HG03280 (cell line): ENCODE data around the gene IQCF5.
"Not testable (repeated sequence)": the region's sequence is repeated elsewhere in the genome, so short reads cannot be mapped to it uniquely, and the experiment has no call there.

Experiments
- ATAC-seq: cut with Tn5 transposase; IDR thresholded peaks from one replicate; pipeline ENCODE4 v1.9.1; 2021; ENCODE audit warnings: mild to moderate bottlenecking, moderate library complexity; ENCODE audit not compliant: unreplicated experiment

IQCF5 gene

DNA sequence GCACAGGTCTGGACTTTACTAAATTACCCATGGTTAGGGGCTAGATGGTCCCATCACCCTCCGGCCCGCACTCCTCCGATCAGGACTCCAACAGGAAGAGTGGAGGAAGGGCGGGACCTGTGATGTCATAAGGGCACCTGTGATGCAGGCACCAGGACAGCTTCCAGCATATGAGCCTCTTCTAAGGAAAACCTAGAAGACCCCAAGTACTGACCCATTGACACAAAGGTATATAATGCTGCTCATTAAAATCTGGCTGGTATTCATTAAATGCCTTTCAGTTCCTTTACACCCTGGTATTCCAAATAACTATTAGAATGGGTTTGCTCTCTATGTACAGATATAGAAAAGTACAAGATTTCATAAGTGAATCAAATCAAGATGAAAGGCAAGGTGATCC lies at the start of gene IQCF5:
Gene IQCF5, minus strand, starts transcription at position 101 of the 400 bp plus-strand sequence. Its CDS starts 70 bp downstream, at position 31.
- no peak for ATAC-seq

DNA sequence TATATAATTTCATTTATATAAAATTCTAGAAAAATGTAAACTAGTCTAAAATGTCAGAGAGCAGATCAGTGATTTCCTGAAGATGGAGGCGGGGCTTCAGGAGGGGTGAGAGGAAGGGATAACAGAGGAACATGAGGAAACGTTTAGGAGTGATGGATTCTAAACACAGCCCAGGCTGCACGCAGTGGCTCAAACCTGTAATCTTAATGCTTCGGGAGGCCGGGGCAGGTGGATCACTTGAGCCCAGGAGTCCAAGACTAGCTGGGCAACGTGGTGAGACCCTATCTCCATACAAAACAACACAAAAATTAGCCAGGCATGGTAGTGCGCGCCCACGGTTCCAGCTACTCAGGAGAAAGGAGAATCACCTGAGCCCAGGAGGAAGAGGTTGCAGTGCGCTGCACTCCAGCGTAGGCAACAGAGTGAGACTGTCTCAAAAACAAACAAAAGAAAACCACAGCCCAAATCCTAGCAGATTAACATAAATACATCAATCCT lies 45.7 kb upstream of the IQCF5 start:
- no peak for ATAC-seq

DNA sequence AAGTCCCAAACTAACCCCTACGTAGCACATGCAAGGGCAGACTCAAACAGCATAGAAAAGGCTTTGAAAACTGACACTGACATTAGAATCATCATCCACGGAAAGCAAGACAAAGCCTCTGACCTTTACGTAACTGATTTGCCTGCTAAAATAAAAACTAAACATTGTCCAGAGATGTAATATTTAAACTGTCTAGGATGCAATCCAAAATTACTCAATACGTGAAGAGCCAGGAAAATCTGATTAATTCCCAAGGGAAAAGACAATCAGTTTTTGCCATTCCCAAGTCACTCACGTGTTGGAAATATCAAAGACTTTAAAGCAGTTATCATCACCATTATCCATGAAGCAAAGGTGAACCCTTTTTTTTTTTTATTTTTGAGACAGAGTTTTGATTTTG lies 41.0 kb upstream of the IQCF5 start:
- no peak for ATAC-seq

DNA sequence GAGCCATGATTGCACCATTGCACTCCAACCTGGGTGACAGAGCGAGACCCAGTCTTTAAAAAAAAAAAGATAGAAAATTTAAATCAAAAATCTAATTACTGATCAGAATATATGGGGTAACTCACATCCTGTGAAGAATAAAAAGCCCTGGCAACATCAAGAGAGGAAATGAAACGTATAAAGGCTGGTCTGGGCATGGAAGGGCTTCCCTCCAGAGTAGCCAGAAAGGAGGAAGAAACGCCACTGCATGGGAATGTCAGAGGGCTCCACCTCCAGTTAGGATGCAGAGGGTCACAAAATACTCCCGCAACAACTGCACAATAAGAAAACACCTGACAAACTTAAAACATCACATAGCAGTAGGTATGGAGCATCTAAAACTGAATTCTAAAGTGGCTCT lies 32.6 kb upstream of the IQCF5 start:
- no peak for ATAC-seq

DNA sequence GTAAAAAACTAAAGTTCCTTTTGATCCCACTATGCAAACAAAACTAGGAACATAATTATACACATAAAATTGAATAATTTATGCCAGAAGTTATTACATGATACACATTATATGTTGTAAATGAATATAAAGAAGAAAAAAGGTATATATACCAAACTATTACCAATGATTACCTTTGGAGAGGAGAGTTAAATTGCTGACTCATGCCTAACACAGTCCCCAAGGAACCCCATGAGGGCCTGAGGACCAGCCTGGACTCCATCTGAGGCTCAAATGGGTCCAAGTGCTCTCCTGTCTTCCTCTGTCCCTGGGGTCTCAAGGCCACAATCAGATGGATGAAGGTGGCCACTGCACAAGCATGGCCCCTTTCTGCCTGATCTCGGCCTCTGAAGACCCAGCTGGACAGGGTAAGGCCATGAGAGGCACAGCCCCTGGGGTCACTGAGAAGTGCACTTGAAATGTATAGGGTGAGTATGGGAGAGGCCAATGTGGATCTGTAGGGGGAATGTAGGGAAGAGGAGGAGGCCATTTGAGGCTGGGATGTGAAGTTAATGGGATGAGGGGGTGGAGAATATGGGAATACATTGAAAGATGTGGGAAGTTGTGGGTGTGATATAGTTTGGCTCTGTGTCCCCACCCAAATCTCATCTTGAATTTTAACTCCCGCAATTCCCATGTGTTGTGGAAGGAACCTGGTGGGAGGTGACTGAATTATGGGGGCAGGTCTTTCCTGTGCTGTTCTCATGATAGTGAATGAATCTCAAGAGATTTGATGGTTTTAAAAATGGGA lies 28.8 kb upstream of the IQCF5 start:
- no peak for ATAC-seq

DNA sequence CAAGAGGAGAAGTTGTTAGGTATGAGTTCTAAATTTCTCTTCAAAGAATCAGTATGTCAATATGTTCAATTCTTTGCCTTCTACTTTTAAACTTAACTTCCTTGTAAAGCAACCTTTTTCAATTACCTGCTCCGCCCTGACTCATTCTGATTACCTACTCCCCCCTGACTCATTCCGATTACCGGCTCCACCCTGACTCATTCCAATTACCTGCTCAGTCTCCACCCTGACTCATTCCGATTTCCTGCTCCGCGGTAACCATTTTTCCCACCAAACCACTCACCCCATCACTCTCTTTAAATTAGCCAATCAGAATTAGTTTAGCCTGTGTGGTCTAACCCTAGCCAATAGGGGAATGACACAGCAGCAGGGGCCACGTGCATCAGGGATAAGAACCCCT lies 27.0 kb upstream of the IQCF5 start:
- ATAC-seq, result not testable (repeated sequence)

DNA sequence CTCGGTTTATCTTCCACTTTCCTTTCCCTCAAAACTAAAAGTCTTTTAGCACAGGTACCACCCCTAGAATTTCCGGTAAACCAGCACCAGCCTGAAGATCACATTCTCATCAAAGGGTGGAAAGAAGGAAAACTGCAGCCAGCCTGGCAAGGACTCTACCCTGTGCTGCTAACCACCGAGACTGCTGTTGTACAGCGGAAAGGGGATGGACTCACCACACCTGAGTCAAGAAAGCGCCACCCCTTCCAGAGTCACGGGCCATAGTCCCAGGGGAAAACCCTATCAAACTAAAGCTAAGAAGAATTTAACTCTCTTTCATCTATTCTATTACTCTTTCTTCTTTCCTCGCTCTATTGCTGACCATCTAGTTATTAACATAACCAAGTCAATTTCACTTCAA lies 24.6 kb upstream of the IQCF5 start:
- ATAC-seq, result not testable (repeated sequence)

DNA sequence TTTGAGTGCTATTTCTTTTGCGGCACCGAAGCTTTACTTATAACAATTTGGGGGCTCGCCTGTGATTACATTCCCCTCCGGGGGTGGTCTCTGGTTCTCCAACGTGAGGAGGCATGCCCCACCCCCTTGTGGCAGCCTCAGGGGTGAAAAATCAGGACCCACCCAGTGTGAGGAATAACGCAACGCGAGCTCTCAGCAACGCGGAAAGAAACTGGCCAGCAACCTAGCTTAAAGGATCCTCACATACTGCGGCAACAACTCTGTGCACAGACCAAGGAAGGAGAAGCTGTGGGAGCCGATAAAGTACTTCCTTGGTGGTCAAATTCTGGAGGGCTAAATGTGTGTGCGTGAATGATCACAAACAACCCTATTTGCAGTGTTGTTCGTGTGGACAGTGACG lies 22.0 kb upstream of the IQCF5 start:
- ATAC-seq, result no peak

DNA sequence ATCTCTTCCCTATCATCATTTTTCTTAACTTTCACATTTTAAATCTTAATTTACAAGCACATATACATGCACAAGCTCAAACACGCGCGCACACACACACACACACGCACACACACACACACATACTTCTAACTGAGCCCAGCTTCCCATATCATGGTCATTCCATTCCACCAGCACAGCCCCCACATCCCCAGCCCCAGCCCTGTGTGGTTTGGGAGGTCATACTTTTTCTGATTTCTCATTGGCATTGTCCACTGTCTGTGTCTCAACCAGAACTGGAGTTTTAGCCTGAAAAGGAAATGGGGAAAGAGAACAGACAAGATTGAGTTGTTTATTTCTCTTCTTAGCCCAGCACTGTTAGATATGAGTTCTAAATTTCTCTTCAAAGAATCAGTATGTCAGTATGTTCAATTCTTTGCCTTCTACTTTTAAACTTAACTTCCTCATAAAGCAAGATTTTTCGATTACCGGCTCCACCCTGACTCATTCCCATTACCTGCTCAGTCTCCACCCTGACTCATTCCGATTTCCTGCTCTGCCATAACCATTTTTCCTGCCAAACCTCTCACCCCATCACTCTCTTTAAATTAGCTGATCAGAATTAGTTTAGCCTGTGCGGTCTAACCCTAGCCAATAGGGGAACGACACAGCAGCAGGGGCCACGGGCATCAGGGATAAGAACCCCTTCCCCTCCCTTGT lies 21.4 kb upstream of the IQCF5 start:
- ATAC-seq, result no peak

DNA sequence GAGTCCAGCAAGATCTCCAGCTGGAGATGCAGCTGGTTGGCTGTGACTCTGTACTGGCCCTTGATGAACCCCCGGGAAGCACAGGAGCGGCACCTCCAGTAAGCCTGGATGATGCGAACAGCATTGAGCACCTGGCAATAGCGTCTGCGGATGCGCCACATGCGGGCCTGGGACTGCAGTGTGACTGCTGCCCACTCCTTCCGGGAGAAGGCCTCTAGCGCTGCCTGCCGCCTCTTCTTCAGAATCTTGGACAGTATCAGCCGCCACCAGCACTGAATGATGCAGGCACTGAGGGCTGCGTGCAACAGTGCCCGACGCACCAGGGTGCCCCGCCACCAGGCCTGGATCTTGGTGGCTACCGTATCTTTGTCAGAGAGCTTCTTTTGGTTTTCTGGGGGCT lies 19.5 kb upstream of the IQCF5 start:
- ATAC-seq, result no peak

DNA sequence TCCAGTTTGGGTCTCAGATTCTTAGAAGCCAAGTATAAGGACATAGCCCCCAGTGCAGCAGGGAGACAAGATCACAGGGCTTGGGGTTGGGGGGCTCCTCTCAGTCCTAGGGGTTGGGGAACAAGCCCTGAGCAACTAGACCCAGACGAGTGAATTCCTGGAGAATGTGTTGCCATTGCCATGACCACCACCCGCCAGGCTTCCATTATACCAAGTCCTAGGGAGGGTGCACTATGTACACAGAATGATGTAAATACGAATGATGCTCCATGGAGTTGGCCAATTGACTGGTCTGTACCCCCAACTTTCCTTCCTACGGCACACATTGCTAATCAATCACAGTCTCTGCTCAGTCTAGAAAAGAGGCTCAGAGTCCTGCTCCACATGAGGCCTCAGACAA lies 19.0 kb upstream of the IQCF5 start:
- ATAC-seq, result no peak

DNA sequence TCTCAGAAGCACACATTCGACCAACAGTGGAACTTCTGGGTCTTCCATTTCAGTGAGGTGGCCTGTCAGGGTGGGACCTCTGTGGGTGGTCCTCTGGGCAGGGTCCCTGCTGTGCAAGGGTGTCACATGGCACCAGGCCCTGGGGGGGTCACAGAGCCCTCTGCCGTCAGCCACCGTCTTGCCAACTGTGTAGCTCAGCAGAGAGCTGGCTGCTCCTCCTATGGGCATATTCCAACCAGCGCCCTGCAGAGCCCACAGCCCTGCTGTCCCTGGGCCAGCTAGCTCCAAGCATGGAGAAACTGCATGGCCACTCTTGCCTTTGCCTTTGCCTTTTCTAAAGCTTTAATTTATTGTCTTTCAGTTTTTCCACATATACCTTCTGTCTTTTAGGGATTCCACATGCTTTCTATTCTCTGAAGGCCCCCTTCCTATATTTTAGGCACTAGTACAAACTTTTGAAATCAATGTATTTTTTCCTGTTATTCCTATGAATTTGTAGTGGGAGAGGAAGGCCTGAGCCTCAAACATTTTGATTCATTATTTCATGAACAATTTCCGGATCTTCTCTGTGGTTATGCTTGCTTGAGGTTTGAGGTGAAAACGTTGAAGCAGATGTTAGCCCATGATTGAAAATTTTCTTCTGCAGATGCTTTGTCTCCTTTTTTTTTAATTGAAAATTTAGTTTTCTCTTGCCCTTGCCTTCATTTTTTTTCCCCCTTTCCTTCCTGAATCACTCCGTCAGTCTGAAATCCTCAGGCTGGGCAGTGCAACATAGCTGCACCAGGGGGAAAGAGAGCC lies 16.0 kb upstream of the IQCF5 start:
- no peak for ATAC-seq

DNA sequence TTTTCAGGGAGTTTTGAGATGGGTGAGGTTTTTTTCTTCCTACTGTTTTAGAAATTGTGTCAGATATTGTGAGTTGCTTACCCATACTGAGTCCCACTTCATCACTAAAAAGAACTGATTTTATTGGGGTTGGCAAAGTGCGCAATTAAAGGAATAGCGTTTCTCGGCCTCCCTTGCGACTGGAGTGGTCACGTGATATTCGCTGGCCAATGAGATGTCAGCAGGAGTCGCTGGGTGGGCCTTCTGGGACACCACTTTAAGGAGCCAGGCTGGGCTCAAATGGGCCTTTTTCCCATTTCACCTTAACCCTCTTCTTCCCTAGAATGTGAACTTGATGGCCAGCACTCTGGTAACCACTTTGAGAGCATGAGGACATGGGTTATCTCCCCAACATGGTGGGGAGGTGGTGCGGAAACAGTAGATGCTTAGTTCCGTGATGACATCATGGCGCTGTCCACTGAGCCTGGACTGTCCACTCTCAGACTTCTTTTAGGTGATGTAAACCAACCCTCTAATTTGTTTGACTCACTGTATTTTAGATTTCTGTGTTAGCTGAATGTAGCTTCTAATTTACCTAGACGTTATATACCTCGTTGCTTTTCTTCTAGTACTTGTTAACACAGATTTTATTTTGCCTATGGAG lies 13.2 kb upstream of the IQCF5 start:
- ATAC-seq, result no peak

DNA sequence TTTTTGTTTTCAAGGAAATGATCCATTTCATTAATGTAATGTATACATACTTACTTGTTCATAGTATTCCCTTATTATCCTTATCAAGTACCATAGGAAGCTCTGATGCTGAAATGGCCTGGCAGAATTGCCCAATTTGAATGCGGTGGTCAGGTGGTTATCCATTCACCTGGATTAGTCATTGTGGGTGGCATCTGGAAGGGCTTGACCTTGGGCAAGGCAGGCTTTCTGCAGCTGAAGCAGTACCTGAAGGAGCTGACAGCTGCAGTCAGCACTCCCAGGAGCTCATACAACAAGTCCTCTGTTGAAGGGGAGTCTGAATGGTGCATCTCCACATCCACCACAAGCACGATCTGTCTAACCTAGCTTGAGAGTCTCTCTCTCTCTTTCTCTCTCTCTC lies 12.2 kb upstream of the IQCF5 start:
- no peak for ATAC-seq

DNA sequence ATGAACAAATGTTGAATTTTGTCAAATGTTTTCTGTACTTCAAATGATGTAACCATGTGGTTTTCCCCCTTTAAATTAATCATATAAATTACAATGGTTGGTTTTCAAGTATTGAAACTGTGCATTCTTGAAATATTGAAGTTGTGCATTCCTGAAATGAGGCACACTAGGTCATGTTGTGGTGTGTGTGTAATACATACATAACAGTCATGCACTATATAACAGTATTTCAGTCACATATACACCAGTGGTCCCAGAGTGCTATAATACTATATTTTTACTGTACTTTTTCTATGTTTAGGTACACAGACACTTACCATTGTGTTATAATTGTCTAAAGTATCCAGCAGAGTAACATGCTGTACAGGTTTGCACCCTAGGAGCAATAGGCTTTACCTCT lies 11.0 kb upstream of the IQCF5 start:
- no peak for ATAC-seq

DNA sequence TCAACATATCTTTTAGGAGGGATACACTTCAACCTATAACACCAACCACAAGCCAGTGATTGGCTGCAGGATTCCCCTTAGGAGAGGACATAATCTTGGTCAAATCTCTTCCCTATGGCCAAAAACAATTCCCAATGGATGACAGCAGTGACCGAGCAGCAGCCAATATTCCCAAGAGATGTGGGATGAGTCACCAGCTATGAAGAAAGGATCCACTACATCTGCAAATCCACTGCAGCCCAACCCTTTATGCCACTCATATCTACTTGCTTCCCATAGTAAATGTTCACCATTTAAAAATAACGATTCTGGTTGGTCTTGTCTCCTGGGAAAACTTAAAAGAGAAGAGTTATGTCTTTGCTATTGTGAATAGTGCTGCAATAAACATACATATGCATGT lies 4.5 kb upstream of the IQCF5 start:
- no peak for ATAC-seq

DNA sequence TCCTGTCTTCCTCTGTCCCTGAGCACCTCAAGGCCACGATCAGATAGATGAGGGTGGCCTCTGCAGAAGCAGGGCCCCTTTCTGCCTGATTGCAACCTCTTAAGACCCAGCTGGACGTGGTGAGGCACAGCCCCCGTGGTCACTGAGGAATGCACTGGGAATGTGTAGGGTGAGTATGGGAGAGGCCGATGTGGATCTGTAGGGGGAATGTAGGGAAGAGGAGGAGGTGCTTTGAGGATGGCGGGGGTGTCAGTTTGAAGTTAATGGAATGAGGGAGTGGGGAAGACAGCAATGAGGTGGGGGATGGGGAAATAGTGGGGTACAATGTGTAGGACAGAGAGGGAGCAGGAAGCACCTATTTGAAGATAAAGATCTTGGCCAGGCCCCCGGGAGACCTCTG lies 785 bp upstream of the IQCF5 start:
- no peak for ATAC-seq

DNA sequence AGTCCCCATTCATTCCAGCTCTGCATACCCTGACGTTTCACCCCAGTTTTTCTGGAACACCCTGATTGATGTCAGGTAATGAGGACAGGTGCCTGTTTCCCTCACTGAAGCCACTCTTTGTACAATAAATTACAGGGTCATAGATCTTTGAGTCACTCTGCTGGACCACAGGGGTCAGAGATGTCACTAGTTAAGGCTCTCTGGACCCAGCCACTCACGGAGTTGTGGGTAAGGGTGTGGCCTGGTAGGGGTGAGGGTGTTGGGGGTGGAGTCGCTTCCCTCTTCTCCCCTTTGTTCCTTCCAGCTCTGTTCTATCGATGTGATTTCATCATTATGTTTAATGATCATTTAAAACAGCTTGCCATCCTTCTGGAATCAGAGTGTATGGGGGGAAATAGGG lies 512 bp downstream of the IQCF5 start:
- no peak for ATAC-seq

DNA sequence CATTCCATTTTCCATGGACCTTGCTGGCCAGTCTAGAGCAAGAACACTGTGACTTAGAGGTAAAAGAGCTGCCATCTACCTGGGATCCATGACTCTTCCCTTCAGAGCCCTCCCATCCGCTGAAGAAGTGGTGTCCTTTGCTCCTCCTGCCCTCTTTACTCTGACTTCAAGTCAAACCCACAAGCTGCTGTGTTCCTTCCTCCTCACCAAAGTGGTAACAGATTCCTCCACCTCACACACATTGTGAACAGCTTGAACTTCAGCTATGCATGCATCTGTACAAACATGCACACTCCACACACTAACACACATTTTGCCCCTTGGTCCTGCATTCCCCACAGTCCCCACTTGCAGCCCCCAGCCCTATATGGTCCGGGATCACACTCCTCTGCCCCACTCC lies 990 bp downstream of the IQCF5 start:
- no peak for ATAC-seq

DNA sequence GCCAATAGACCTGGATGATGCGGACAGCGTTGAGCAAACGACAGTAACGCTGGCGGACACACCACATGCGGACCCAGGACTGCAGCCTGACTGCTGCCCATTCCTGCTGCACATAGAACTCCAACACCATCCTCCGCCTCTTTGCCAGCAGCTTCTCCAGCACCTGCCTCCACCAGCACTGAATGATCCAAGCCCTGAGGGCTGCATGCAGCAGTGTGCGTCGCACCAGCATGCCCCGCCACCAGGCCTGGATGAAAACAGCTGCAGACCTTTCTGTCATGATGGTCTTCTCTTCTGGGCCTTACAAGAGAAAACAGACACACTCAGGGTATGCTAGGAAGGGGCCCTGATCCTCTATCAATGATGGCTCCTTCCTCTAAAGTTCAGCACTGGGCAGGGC lies 1.5 kb downstream of the IQCF5 start:
- no peak for ATAC-seq

DNA sequence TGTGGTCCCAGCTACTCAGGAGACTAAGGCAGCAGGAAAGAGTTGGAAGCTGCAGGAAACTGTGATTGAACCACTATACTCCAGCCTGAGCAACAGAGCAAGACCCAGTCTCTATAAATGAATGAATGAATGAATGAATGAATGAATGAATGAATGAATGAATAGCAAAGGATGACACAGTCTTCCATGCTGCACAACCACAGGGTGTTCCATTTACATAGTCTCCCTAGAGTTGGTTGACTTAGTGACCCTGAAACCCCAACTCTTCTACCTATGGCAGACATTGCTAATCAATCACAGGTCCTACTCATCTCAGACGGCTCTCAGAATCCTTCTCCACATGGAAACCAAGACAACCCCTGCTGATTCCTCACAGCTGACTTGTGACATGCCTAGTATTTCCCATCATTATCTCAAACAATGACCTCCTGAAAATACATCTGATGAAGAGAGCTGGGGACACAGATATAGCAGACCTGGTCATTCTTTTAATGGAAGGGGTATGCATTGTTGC lies 2.1 kb downstream of the IQCF5 start:
- ATAC-seq, result no peak
